ENCODE results near the gene CLDN1. TPM values are rescaled to one million over a fixed set of nuclear protein-coding genes. Genes with fewer than 3 reads are reported as not detected.

Gene CLDN1, protein sequence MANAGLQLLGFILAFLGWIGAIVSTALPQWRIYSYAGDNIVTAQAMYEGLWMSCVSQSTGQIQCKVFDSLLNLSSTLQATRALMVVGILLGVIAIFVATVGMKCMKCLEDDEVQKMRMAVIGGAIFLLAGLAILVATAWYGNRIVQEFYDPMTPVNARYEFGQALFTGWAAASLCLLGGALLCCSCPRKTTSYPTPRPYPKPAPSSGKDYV
- not detected in 2 replicates for total RNA-seq

DNA sequence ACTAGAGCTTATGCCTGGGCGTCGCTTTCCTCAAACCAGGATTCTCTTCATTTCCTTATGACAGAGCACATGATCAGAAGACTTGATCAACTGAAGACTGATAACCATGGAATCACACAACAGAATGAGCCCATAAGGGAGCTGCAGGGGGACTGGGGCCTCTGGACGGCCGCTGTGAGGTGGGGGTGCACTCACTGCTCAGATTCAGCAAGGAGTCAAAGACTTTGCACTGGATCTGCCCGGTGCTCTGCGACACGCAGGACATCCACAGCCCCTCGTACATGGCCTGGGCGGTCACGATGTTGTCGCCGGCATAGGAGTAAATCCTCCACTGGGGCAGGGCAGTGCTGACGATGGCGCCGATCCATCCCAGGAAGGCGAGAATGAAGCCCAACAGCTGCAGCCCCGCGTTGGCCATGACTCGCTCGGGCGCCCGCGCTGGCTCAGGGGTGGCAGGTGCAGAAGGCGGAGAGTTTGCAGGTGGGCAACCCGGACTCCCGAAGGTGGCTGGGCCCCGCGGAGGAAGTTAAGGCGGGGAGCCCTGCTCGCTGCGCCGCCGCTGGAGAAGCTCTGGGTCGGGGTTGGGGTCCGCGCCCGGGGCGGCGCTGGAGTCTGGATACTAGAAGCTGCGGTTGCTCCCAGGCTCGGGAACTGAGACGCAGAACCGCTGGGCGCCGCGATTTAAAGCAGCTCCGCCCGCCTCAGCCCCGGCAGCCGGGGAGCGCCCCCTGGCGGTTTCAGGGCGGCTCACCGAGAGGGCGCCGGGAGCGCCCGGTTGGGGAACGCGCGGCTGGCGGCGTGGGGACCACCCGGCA, at the start of gene CLDN1:
CLDN1 (minus strand) TSS at position 658 of the 815 bp plus-strand sequence; CDS start at position 418, 240 bp downstream.

Other genes with a start within 250 kb of the CLDN1 start
- 1.1 and 1.7 TPM in 2 replicates for gene P3H2, start 201.5 kb downstream of the CLDN1 start, total RNA-seq
- gene CLDN16, start 65.7 kb upstream of the CLDN1 start, total RNA-seq: not detected in 2 replicates
- gene TMEM207, start 127.5 kb upstream of the CLDN1 start, total RNA-seq: not detected in 2 replicates
- 16.8 and 19.0 TPM in 2 replicates for gene IL1RAP, start 191.6 kb upstream of the CLDN1 start, total RNA-seq